Pancreas (tissue), 10 donors: ENCODE measurements around the gene PDZD2. TPM values are rescaled to one million over a fixed set of nuclear protein-coding genes. Genes with fewer than 3 reads are reported as not detected.
A peak's percentile ranks its signal among the peaks of the same experiment; 100 is the strongest.

Experiments used
- ATAC-seq, 4 donors: fragments of 200-7000 bp; cut with Tn5 transposase; one replicate each; pipeline versions ENCODE4 v1.8.0 to v1.9.1; 2020; ENCODE audit warnings: mild to moderate bottlenecking in 4 of 4, moderate library complexity in 4 of 4
- DNase-seq, 6 donors: peaks; one replicate each; pipeline ENCODE4 v3.0.0-alpha.2; 2020
- FAIRE-seq: peaks from 2 replicates; lab custom pipeline; 2012; peaks lifted over from hg19 to GRCh38; lab: Jason Lieb, UNC
- H3K27ac ChIP-seq, 4 donors: fragments of 200-600 bp; sonication (generic); 1 replicate in 3 of 4; 2 replicates in 1 of 4; pipeline versions ENCODE4 v1.5.0 to v1.8.0; 2020
- H3K27me3 ChIP-seq, 4 donors: fragments of 200-600 bp; one replicate each; pipeline ENCODE4 v1.8.0; 2021
- H3K36me3 ChIP-seq, 3 donors: fragments of 200-600 bp; sonication (generic) in 1 of 3; one replicate each; pipeline versions ENCODE4 v1.5.0 to v1.8.0; 2020 to 2021
- H3K4me1 ChIP-seq, 3 donors: fragments of 200-600 bp; one replicate each; pipeline ENCODE4 v1.8.0; 2021
- H3K4me3 ChIP-seq, 4 donors: fragments of 200-600 bp; sonication (generic) in 2 of 4; one replicate each; pipeline versions ENCODE4 v1.5.0 to v1.8.0; 2020 to 2021
- H3K9me3 ChIP-seq, 4 donors: fragments of 200-600 bp; one replicate each; pipeline ENCODE4 v1.8.0; 2021
- CTCF ChIP-seq, 4 donors: fragments of 200-600 bp; sonication (generic) in 3 of 4; IDR thresholded peaks; one replicate each; pipeline versions ENCODE4 v1.5.0 to v1.8.0; 2021; ENCODE audit warnings: antibody characterized with exemption in 4 of 4
- WGBS, 2 donors: extraction: QIAGEN DNeasy Blood & Tissue Kit; methylation state at CpG; one replicate each; pipeline ENCODE4 v1.1.7; 2013; 5-methylcytosine and 5-hydroxymethylcytosine counted together
- intact Hi-C, 3 donors: fragments of 100-400 bp; cut with DNase I; formaldehyde crosslinking; loops; one replicate each; pipeline versions ENCODE4 v1.11.1 to v1.14.2; 2022
- polyA plus RNA-seq, 2 donors: library from polyadenylated mRNA; stranded (reverse); fragments of 200-250 nt; gene quantifications; one replicate each; pipeline ENCODE4 v1.2.3, GENCODE V29; 2013
- total RNA-seq, 6 donors: library from RNA; stranded (reverse); fragmentation: NEBNext Ultra II Directional in 4 of 6; extraction: Animal tissue kit (Norgen Biotek cat#: 25700) in 4 of 6; gene quantifications; one replicate each; pipeline versions ENCODE4 v1.2.1 to v1.2.4, GENCODE V29; 2021 to 2023
- donor health status: healthy with polysubstance abuse.
- donor health status: DM: no; HTN: no; CAD: no; lungs with moderate emphysema.
- donor health status: DM: no; HTN: no; CAD: no.
- donor health status: control.
- donor health status: control.
- donor health status: Bipolar disorder and iron deficiency.
- donor health status: DM: yes; HTN: yes; CAD: no.
- donor health status: DM: no; HTN: no; CAD: no.
- donor health status: DM: no; HTN: no; CAD: no.
- donor health status: DM: yes; HTN: yes; CAD: no.

The PDZD2 gene
- total and polyA plus RNA-seq, 8 donors: 1.4 to 4.5 (median 3.3) TPM

DNA sequence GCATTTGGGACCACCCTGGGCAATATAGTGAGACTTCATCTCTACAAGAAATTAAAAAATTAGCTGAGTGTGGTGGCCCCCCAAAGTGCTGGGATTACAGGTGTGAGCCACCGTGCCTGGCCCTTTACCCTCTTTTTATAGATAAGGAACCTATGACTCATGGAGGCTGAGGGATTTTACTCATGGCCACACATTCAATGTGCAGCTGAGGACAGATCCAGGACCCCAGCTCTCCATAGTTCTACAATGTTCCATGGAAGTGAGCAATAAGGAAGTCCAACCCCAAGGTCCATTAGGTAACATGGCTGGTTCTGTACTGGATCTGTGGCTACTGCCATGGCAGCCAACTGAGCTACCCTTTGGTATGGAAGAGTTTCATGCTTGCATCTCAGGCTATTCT is 25.3 kb upstream of the PDZD2 start:
- H3K27ac ChIP-seq: no peak overlapping the region
- no peak overlapping the region for H3K4me3 ChIP-seq
- 36 to 53% methylated on average over 1 of the region's 1 CpG for WGBS, 2 donors
- no peaks in the 10 kb centered on the region for H3K9me3 ChIP-seq
- FAIRE-seq: no peak
- ATAC-seq: no peak
- no peaks in the 10 kb centered on the region for H3K27me3 ChIP-seq
- DNase-seq: no peak
- H3K4me1 ChIP-seq: no peaks in the 10 kb centered on the region
- TF ChIP-seq CTCF (IDR thresholded peaks at IDR 0.05): no peak
- intact Hi-C loops: no loop called here
- no peaks in the 10 kb centered on the region for H3K36me3 ChIP-seq

DNA sequence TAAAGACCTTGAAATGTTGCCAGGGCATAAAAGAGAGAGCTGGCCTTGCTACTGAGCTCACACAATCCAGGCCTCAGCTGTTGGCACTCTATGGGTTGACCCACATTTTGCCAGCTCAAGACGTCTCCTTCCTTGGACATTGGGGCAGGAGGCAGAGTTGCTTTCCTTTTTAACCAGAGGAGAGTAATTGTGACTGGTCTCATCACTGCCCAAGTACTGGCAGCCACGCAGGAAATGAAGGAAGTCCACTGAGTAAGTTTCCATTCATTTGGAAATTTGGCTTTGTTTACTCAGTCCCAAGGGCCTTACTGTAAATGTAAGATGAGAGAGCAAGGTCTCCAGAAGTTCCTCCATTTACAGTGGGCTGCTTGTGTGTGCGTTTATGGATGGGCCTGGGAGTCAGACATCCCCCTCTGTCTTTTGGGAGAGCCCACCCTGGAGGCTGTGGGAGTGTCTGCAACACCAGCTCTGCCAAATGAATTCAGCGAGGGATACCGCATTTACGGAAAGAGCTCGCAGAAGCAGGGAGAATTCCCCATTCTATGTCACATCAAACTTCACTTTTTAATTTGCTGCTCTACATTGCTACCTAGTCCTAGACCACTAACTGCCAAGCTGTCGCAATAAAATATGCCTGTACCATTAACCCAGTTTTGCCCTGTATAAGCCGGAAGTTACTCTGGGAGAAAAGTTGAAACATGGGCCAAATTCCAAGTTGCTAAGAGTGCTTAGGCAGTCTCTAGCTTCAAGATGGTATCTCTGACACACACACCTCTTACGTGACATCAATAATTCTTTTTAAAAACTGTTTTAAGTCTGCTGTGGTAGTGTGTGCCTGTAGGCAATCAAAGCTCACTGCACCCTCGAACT is 24.5 kb upstream of the PDZD2 start:
- ATAC-seq: peak in 2 of 4 donors; percentile 18 to 60
- TF ChIP-seq CTCF (IDR thresholded peaks at IDR 0.05): no peak
- 59 to 62% methylated on average over 11 of the region's 11 CpGs for WGBS, 2 donors
- no peak for FAIRE-seq
- H3K27me3 ChIP-seq: no peaks in the 10 kb centered on the region
- H3K4me1 ChIP-seq: no peaks in the 10 kb centered on the region
- intact Hi-C loops: no loop called here
- no peak overlapping the region for H3K4me3 ChIP-seq
- DNase-seq: no peak
- no peak overlapping the region for H3K27ac ChIP-seq
- H3K9me3 ChIP-seq: no peaks in the 10 kb centered on the region
- H3K36me3 ChIP-seq: no peaks in the 10 kb centered on the region

GRCh38 chr5:31617867-31618266 is 21.1 kb upstream of the PDZD2 start:
- Histone ChIP-seq H3K9me3 (no peaks in the 10 kb centered on the region), H3K4me1 (no peaks in the 10 kb centered on the region), H3K36me3 (no peaks in the 10 kb centered on the region), H3K27ac (no peak overlapping the region), H3K4me3 (no peak overlapping the region), H3K27me3 (no peaks in the 10 kb centered on the region)
- TF ChIP-seq CTCF (IDR thresholded peaks at IDR 0.05): no peak
- DNase-seq (no peak), ATAC-seq (no peak), FAIRE-seq (no peak)
- 74 to 79% methylated on average over 5 of the region's 5 CpGs for WGBS, 2 donors
- intact Hi-C loops: no loop called here

DNA sequence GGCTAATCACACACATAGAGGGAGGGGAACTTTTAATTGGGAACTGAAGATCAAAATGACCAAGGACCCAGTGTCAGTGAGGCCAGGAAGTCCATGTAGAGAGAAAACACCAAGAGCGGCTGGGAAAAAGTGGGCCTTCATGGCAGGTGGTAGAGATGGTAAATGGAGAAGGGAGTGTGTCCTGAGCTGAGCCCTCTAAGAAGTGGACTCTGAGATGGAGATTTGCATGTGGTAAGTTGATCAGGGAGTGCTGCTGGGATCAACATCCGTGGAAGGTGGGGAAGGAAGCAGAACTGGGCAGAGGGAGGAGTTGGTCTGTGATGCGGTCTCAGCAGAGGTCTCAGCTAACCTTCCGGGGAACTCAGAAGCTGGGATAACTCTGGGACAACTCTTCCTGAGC is 18.9 kb upstream of the PDZD2 start:
- Histone ChIP-seq H3K4me3 (no peak overlapping the region), H3K27ac (no peak overlapping the region), H3K27me3 (no peaks in the 10 kb centered on the region), H3K36me3 (no peaks in the 10 kb centered on the region), H3K4me1 (no peaks in the 10 kb centered on the region), H3K9me3 (no peaks in the 10 kb centered on the region)
- FAIRE-seq (no peak), ATAC-seq (no peak), DNase-seq (no peak)
- WGBS, 2 donors: 71 to 72% methylated on average over 4 of the region's 4 CpGs
- TF ChIP-seq CTCF (IDR thresholded peaks at IDR 0.05): no peak
- intact Hi-C loops: no loop called here

DNA sequence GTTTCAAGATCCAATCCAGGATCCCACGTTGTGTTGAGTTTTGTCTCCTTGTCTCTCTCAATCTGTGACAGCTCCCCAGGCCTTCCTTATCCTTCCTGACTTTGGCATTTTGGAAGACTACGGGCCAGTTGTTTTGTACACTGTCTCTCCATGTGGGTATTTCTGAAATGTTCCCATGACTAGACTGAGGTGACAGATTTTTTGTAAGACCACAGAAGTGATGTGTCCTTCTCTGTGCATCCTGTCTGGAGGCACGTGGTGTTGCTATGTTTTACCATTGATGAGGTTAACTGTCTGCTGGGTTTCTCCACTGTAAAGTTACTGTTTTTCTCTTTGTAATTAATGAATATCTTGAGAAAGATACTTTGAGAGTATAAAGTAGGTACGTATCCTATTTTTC is 15.7 kb upstream of the PDZD2 start:
- DNase-seq (no peak), ATAC-seq (no peak), FAIRE-seq (no peak)
- intact Hi-C loops: no loop called here
- Histone ChIP-seq H3K27me3 (no peaks in the 10 kb centered on the region), H3K4me3 (no peak overlapping the region), H3K36me3 (no peaks in the 10 kb centered on the region), H3K4me1 (no peaks in the 10 kb centered on the region), H3K9me3 (no peaks in the 10 kb centered on the region), H3K27ac (no peak overlapping the region)
- 64 to 76% methylated on average over 4 of the region's 4 CpGs for WGBS, 2 donors
- no peak for TF ChIP-seq CTCF (IDR thresholded peaks at IDR 0.05)
